Liver (tissue), 9 donors: ENCODE measurements around the gene THAP3. TPM values are rescaled to one million over a fixed set of nuclear protein-coding genes. Genes with fewer than 3 reads are reported as not detected.

Experiments used
- DNase-seq: peaks from one replicate; pipeline ENCODE4 v3.0.0-alpha.2; 2017; ENCODE audit warnings: low spot score
- H3K27ac ChIP-seq, 2 donors: one replicate each; pipeline ENCODE4 v1.7.0; 2013; ENCODE audit warnings: inconsistent platforms in 2 of 2, low read length in 2 of 2, control low read depth in 1 of 2, low read depth in 1 of 2, mild to moderate bottlenecking in 1 of 2
- H3K27me3 ChIP-seq, 4 donors: one replicate each; pipeline versions ENCODE4 v1.6.1 to v1.7.0; 2013; ENCODE audit warnings: low read length in 3 of 4, inconsistent platforms in 1 of 4, mild to moderate bottlenecking in 1 of 4, moderate library complexity in 1 of 4; ENCODE audit not compliant: control insufficient read depth in 4 of 4, insufficient read depth in 4 of 4
- H3K36me3 ChIP-seq, 4 donors: one replicate each; pipeline versions ENCODE4 v1.6.1 to v1.7.0; 2013; ENCODE audit warnings: low read length in 3 of 4, mild to moderate bottlenecking in 3 of 4, low read depth in 1 of 4, moderate library complexity in 1 of 4; ENCODE audit not compliant: control insufficient read depth in 4 of 4, insufficient read depth in 3 of 4
- H3K4me1 ChIP-seq, 4 donors: one replicate each; pipeline versions ENCODE4 v1.6.1 to v1.7.0; 2013; ENCODE audit warnings: low read length in 3 of 4, mild to moderate bottlenecking in 3 of 4, moderate library complexity in 1 of 4; ENCODE audit not compliant: control insufficient read depth in 4 of 4, insufficient read depth in 4 of 4
- H3K4me3 ChIP-seq, 3 donors: one replicate each; pipeline versions ENCODE4 v1.6.1 to v1.7.0; 2013; ENCODE audit warnings: low read length in 3 of 3, control low read depth in 1 of 3, low read depth in 1 of 3, mild to moderate bottlenecking in 1 of 3
- H3K9ac ChIP-seq, 2 donors: one replicate each; pipeline ENCODE4 v1.7.0; 2013; ENCODE audit warnings: low read length in 2 of 2, mild to moderate bottlenecking in 2 of 2, moderate library complexity in 2 of 2, control low read depth in 1 of 2, low read depth in 1 of 2
- H3K9me3 ChIP-seq, 4 donors: one replicate each; pipeline versions ENCODE4 v1.6.1 to v1.7.0; 2013; ENCODE audit warnings: low read length in 3 of 4; ENCODE audit not compliant: control insufficient read depth in 4 of 4
- ATF3 ChIP-seq: IDR thresholded peaks from 2 replicates; pipeline ENCODE4 v1.6.1; 2016; ENCODE audit warnings: antibody characterized with exemption
- CTCF ChIP-seq: fragments of 150-350 bp; IDR thresholded peaks from 2 replicates; pipeline ENCODE4 v1.5.1; 2017; ENCODE audit warnings: improper control_type of control experiment, low read depth, low read length; ENCODE audit not compliant: missing input control
- EGR1 ChIP-seq, 2 donors: IDR thresholded peaks; 2 replicates each; pipeline ENCODE4 v1.6.1; 2016 to 2018; ENCODE audit warnings: antibody characterized with exemption in 2 of 2, low read depth in 2 of 2
- FOXA1 ChIP-seq: IDR thresholded peaks from 2 replicates; pipeline ENCODE4 v1.6.1; 2016; ENCODE audit warnings: antibody characterized with exemption
- FOXA2 ChIP-seq: IDR thresholded peaks from 2 replicates; pipeline ENCODE4 v1.6.1; 2016; ENCODE audit warnings: antibody characterized with exemption
- GABPA ChIP-seq, 2 donors: IDR thresholded peaks in 1 of 2; conservative IDR thresholded peaks in 1 of 2; 2 replicates each; pipeline ENCODE4 v1.6.1; 2016; ENCODE audit warnings: antibody characterized with exemption in 2 of 2, mild to moderate bottlenecking in 1 of 2, moderate library complexity in 1 of 2
- HNF4A ChIP-seq, 2 donors: conservative IDR thresholded peaks; 2 replicates each; pipeline ENCODE4 v1.6.1; 2016; ENCODE audit warnings: antibody characterized with exemption in 2 of 2, mild to moderate bottlenecking in 2 of 2
- HNF4G ChIP-seq: IDR thresholded peaks from 2 replicates; pipeline ENCODE4 v1.6.1; 2016; ENCODE audit warnings: antibody characterized with exemption
- NR2F2 ChIP-seq: IDR thresholded peaks from 2 replicates; pipeline ENCODE4 v1.6.1; 2016; ENCODE audit warnings: antibody characterized with exemption
- RAD21 ChIP-seq, 2 donors: IDR thresholded peaks; 2 replicates each; pipeline ENCODE4 v1.6.1; 2016; ENCODE audit warnings: antibody characterized with exemption in 2 of 2, mild to moderate bottlenecking in 2 of 2
- REST ChIP-seq: IDR thresholded peaks from 2 replicates; pipeline ENCODE4 v1.6.1; 2016; ENCODE audit warnings: antibody characterized with exemption, mild to moderate bottlenecking
- RXRA ChIP-seq, 2 donors: IDR thresholded peaks; 2 replicates each; pipeline ENCODE4 v1.6.1; 2017 to 2018; ENCODE audit warnings: antibody characterized with exemption in 2 of 2, mild to moderate bottlenecking in 1 of 2
- SP1 ChIP-seq: IDR thresholded peaks from 2 replicates; pipeline ENCODE4 v1.6.1; 2018; ENCODE audit warnings: antibody characterized with exemption, mild to moderate bottlenecking
- TAF1 ChIP-seq: conservative IDR thresholded peaks from 2 replicates; pipeline ENCODE4 v1.6.1; 2016; ENCODE audit warnings: antibody characterized with exemption, mild to moderate bottlenecking
- YY1 ChIP-seq: IDR thresholded peaks from 2 replicates; pipeline ENCODE4 v1.6.1; 2016; ENCODE audit warnings: antibody characterized with exemption, mild to moderate bottlenecking
- WGBS: extraction: QIAGEN DNeasy Blood & Tissue Kit; methylation state at CpG from one replicate; pipeline ENCODE4 v1.1.7; 2013; 5-methylcytosine and 5-hydroxymethylcytosine counted together
- polyA plus RNA-seq, 2 donors: library from polyadenylated mRNA; stranded (reverse) in 1 of 2; unstranded in 1 of 2; fragments of 200-250 nt in 1 of 2; fragments of >200 nt in 1 of 2; fragmentation: Nextera tagmentation in 1 of 2; extraction: Ambion mirVana in 1 of 2; gene quantifications; one replicate each; pipeline versions ENCODE4 v1.2.1 to v1.2.3, GENCODE V29; 2013 to 2015
- total RNA-seq, 2 donors: library from RNA; depleted of rRNA; stranded (reverse); fragments of >200 nt; gene quantifications; one replicate each; pipeline ENCODE4 v1.2.3, GENCODE V29; 2014
- TF ChIP-seq, protein P1 (sequence below): IDR thresholded peaks from 2 replicates; pipeline ENCODE4 v1.6.1; 2016; ENCODE audit warnings: antibody characterized with exemption
- TF ChIP-seq, protein P2 (sequence below): IDR thresholded peaks from 2 replicates; pipeline ENCODE4 v1.6.1; 2016; ENCODE audit warnings: antibody characterized with exemption
- donor health status: healthy.
- donor health status: healthy.
- donor health status: healthy.
- donor health status: healthy.
- donor health status: healthy.

THAP3 gene
- total and polyA plus RNA-seq, 4 donors: 7.2 to 10.2 (median 8.6) TPM

GRCh38 chr1:6596351-6596750, 28.3 kb upstream of the THAP3 start:
- 64% methylated on average over 7 of the region's 7 CpGs for WGBS
- no peaks in the 10 kb centered on the region for H3K9me3 ChIP-seq
- H3K4me3 ChIP-seq: no peak overlapping the region
- no peak overlapping the region for H3K27ac ChIP-seq
- no peak for TF ChIP-seq TAF1
- no peak for TF ChIP-seq RAD21 (IDR thresholded peaks at IDR 0.05)
- no peak for TF ChIP-seq HNF4A (conservative IDR thresholded peaks at IDR 0.05)
- no peak for TF ChIP-seq FOXA2
- no peak for TF ChIP-seq EGR1 (IDR thresholded peaks at IDR 0.05; ENCODE audit: low read depth in 2 of 2)
- TF ChIP-seq RXRA (IDR thresholded peaks at IDR 0.05): no peak
- TF ChIP-seq SP1: no peak
- no peak for TF ChIP-seq HNF4G
- no peak for TF ChIP-seq FOXA1
- TF ChIP-seq CTCF: no peak
- TF ChIP-seq REST: no peak
- TF ChIP-seq, protein P1, sequence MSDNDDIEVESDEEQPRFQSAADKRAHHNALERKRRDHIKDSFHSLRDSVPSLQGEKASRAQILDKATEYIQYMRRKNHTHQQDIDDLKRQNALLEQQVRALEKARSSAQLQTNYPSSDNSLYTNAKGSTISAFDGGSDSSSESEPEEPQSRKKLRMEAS: no peak
- no peak for DNase-seq
- H3K36me3 ChIP-seq: peaks cover 25 to 52% (median 37%) of the 10 kb centered on the region in 4 donors
- peaks cover 3 to 40% (median 27%) of the 10 kb centered on the region in 4 donors for H3K4me1 ChIP-seq
- no peak overlapping the region for H3K9ac ChIP-seq
- no peaks in the 10 kb centered on the region for H3K27me3 ChIP-seq

DNA sequence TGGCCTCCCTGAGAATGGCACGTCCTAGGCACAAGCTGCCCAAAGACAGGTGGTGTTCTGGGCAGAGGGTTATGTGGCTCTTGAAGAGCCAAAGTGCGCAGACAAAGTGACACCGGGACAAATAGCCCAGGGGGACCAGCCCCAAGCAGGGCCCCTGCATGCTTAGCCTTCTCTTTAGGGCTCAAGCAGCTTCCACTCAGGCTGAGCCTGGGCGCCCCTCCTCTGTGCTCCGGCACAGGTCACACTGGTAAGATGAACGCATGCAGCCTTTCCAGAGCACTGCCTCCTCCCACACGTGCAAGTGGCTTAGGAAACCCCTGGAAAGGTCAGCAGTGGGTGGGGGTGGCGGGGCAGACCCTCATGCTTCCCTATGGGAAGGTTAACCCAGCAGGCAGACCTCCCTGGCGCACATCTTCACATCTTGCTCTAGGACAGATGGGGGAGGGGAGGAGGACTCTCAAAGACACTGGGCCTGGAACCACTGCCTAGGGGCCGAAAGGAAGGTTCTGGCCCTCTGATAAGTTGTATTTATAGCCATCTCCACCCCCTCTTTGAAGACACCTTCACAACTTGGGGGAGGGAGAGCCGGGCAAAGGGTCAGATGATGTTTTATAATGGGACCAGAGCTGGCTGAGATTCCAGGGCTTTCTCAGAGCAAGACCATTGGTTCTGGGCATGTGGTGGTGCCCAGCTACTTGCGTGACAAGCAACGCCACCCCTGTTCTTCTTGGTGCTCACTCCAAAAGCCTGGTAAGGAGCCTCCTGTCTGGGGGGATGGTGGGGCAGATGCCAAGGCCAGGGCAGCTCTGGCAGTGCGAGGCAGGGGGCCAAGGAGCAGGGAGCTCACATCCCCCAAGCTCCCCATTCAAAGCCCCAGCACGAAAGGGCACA, 27.5 kb upstream of the THAP3 start:
- TF ChIP-seq REST (no peak), ATF3 (no peak), RAD21 (IDR thresholded peaks at IDR 0.05) (no peak), SP1 (no peak), RXRA (IDR thresholded peaks at IDR 0.05) (no peak), GABPA (IDR thresholded peaks at IDR 0.05 in 1 of 2, conservative IDR thresholded peaks at IDR 0.05 in 1 of 2) (no peak), TAF1 (no peak), FOXA1 (no peak), YY1 (no peak), HNF4G (no peak), NR2F2 (no peak), HNF4A (conservative IDR thresholded peaks at IDR 0.05) (no peak), EGR1 (IDR thresholded peaks at IDR 0.05; ENCODE audit: low read depth in 2 of 2) (no peak), FOXA2 (no peak)
- TF ChIP-seq, protein P2, sequence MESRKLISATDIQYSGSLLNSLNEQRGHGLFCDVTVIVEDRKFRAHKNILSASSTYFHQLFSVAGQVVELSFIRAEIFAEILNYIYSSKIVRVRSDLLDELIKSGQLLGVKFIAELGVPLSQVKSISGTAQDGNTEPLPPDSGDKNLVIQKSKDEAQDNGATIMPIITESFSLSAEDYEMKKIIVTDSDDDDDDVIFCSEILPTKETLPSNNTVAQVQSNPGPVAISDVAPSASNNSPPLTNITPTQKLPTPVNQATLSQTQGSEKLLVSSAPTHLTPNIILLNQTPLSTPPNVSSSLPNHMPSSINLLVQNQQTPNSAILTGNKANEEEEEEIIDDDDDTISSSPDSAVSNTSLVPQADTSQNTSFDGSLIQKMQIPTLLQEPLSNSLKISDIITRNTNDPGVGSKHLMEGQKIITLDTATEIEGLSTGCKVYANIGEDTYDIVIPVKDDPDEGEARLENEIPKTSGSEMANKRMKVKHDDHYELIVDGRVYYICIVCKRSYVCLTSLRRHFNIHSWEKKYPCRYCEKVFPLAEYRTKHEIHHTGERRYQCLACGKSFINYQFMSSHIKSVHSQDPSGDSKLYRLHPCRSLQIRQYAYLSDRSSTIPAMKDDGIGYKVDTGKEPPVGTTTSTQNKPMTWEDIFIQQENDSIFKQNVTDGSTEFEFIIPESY: no peak
- Histone ChIP-seq H3K9ac (no peak overlapping the region), H3K27ac (no peak overlapping the region), H3K27me3 (no peaks in the 10 kb centered on the region), H3K36me3 (peaks cover 22 to 45% (median 34%) of the 10 kb centered on the region in 4 donors), H3K9me3 (no peaks in the 10 kb centered on the region), H3K4me3 (no peak overlapping the region), H3K4me1 (peaks cover 3 to 42% (median 28%) of the 10 kb centered on the region in 4 donors)
- WGBS: 85% methylated on average over 15 of the region's 15 CpGs
- no peak for DNase-seq
